ENCODE measurements around the gene PLAGL1. TPM values are rescaled to one million over a fixed set of nuclear protein-coding genes. Genes with fewer than 3 reads are reported as not detected.

Gene PLAGL1
- total and polyA plus RNA-seq, 2 of the 13 experiments (the other 11 are each of a cell fraction or from before 2014, with no cell fraction given): 0.60 to 2.3 TPM

DNA sequence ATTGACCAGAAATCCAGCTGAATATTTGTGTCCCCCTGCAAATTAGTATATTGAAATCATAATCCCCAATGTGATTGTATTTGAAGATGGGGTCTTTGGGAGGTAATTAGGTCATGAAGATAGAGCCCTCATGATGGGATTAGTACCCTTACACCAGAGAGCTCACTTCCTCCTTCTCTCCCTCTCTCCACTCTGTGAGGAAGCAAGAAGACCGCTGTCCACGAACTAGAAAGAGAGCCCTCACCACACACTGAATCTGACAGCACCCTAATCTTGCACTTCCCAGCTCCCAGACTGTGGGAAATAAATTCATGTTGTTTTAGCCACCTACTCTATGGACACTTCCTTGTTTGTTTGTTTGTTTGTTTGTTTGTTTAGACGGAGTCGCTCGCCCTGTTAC is 11.9 kb upstream of the PLAGL1 start:
- no peaks in the 10 kb centered on the region for H3K9me3 ChIP-seq (ENCODE audit: low read length)
- TF ChIP-seq KLF13 (CRISPR knock-in tag; IDR thresholded peaks at IDR 0.05): no peak
- no peak for TF ChIP-seq CHD2 (IDR thresholded peaks at IDR 0.05; ENCODE audit: low read depth, low read length)
- TF ChIP-seq BORCS8-MEF2B (CRISPR knock-in tag; IDR thresholded peaks at IDR 0.05): no peak
- no peak for TF ChIP-seq ZZZ3 (CRISPR knock-in tag; IDR thresholded peaks at IDR 0.05; ENCODE audit: borderline replicate concordance)
- no peak for TF ChIP-seq SIN3B (IDR thresholded peaks at IDR 0.05; ENCODE audit: low read length)
- TF ChIP-seq ZMYM4 (CRISPR knock-in tag; IDR thresholded peaks at IDR 0.05): no peak
- TF ChIP-seq ZNF660 (CRISPR knock-in tag; IDR thresholded peaks at IDR 0.05; ENCODE audit: borderline replicate concordance, low read depth): no peak
- TF ChIP-seq, protein P1, sequence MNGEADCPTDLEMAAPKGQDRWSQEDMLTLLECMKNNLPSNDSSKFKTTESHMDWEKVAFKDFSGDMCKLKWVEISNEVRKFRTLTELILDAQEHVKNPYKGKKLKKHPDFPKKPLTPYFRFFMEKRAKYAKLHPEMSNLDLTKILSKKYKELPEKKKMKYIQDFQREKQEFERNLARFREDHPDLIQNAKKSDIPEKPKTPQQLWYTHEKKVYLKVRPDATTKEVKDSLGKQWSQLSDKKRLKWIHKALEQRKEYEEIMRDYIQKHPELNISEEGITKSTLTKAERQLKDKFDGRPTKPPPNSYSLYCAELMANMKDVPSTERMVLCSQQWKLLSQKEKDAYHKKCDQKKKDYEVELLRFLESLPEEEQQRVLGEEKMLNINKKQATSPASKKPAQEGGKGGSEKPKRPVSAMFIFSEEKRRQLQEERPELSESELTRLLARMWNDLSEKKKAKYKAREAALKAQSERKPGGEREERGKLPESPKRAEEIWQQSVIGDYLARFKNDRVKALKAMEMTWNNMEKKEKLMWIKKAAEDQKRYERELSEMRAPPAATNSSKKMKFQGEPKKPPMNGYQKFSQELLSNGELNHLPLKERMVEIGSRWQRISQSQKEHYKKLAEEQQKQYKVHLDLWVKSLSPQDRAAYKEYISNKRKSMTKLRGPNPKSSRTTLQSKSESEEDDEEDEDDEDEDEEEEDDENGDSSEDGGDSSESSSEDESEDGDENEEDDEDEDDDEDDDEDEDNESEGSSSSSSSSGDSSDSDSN (CRISPR knock-in tag; IDR thresholded peaks at IDR 0.05): no peak
- TF ChIP-seq KDM2A (CRISPR knock-in tag; IDR thresholded peaks at IDR 0.05; ENCODE audit: borderline replicate concordance, low read depth): no peak
- TF ChIP-seq, protein P2, sequence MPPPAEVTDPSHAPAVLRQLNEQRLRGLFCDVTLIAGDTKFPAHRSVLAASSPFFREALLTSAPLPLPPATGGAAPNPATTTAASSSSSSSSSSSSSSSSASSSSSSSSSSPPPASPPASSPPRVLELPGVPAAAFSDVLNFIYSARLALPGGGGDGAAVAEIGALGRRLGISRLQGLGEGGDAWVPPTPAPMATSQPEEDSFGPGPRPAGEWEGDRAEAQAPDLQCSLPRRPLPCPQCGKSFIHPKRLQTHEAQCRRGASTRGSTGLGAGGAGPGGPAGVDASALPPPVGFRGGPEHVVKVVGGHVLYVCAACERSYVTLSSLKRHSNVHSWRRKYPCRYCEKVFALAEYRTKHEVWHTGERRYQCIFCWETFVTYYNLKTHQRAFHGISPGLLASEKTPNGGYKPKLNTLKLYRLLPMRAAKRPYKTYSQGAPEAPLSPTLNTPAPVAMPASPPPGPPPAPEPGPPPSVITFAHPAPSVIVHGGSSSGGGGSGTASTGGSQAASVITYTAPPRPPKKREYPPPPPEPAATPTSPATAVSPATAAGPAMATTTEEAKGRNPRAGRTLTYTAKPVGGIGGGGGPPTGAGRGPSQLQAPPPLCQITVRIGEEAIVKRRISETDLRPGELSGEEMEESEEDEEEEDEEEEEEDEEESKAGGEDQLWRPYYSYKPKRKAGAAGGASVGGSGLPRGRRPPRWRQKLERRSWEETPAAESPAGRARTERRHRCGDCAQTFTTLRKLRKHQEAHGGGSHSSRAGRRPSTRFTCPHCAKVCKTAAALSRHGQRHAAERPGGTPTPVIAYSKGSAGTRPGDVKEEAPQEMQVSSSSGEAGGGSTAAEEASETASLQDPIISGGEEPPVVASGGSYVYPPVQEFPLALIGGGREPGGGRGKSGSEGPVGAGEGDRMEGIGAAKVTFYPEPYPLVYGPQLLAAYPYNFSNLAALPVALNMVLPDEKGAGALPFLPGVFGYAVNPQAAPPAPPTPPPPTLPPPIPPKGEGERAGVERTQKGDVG (CRISPR knock-in tag; IDR thresholded peaks at IDR 0.05; ENCODE audit: borderline replicate concordance): no peak
- no peak for TF ChIP-seq ZSCAN20 (CRISPR knock-in tag; IDR thresholded peaks at IDR 0.05; ENCODE audit: borderline replicate concordance)
- TF ChIP-seq ZMYM3 (CRISPR knock-in tag; IDR thresholded peaks at IDR 0.05): no peak
- TF ChIP-seq CEBPZ (IDR thresholded peaks at IDR 0.05; ENCODE audit: low read length): no peak
- no peak overlapping the region for H3K4me3 ChIP-seq (replicated peaks in 1 of 3; ENCODE audit: insufficient read depth in 1 of 3, low read depth in 2 of 3, low read length in 3 of 3)
- BruUV-seq (replicated peaks): no TSS peak
- ATAC-seq: no peak
- H3K4me2 ChIP-seq (ENCODE audit: low read depth, low read length): no peak overlapping the region
- ChIA-PET POLR2A (no interaction called here), CTCF (ENCODE audit: low intra/inter-chr PET ratio, low total read pairs) (no interaction called here)
- no peak for DNase-seq (ENCODE audit: low spot score)
- no peaks in the 10 kb centered on the region for H3K27me3 ChIP-seq (ENCODE audit: control insufficient read depth in 1 of 2, insufficient read depth in 2 of 2, low read length in 2 of 2)
- peak; percentile 23 for FAIRE-seq
- no peaks in the 10 kb centered on the region for H3K79me2 ChIP-seq (ENCODE audit: insufficient read depth, low read length)
- intact Hi-C loops (cut with micrococcal nuclease; ENCODE audit: unreplicated experiment): no loop called here
- H3K4me1 ChIP-seq (ENCODE audit: insufficient read depth, low read length): no peaks in the 10 kb centered on the region
- H3K27ac ChIP-seq (ENCODE audit: extremely low read length, insufficient read depth, low read length): no peak overlapping the region
- no peak overlapping the region for H3K9ac ChIP-seq (ENCODE audit: insufficient read depth, low read depth, low read length)
- no peaks in the 10 kb centered on the region for H4K20me1 ChIP-seq (ENCODE audit: insufficient read depth, low read length)
- H3K36me3 ChIP-seq (replicated peaks in 1 of 2; ENCODE audit: control insufficient read depth in 1 of 2, insufficient read depth in 2 of 2, low read length in 2 of 2): no peaks in the 10 kb centered on the region
- WGBS (ENCODE audit: low lambda C conversion rate): 21% methylated on average over 5 of the region's 5 CpGs
- in situ Hi-C loops (cut with HindIII; ENCODE audit: extremely low pct_ligation_motif_present, low pct_unique_long_range_greater_than_20kb): no loop called here
- H2AFZ ChIP-seq (ENCODE audit: low read length): no peak overlapping the region
